Activated T-cell treated with anti-CD3 and anti-CD28 coated beads for 4 hours (primary cell): ENCODE data around the gene NXPH2.

Source experiments
- DNase-seq: peaks from one replicate; pipeline ENCODE4 v3.0.0-alpha.2; 2020

The NXPH2 gene

GRCh38 chr2:138630164-138630563 lies 150.0 kb downstream of the NXPH2 start:
- no peak for DNase-seq

GRCh38 chr2:138626148-138626547 lies 154.0 kb downstream of the NXPH2 start:
- no peak for DNase-seq

- no peak for DNase-seq
Measured at GRCh38 chr2:138622613-138623012, 157.6 kb downstream of the NXPH2 start.

GRCh38 chr2:138621139-138621538 lies 159.1 kb downstream of the NXPH2 start:
- DNase-seq = no peak

- DNase-seq = no peak
Measured at GRCh38 chr2:138620431-138620830, 159.8 kb downstream of the NXPH2 start.
